Osteocyte (in vitro differentiated cells): ENCODE data around the gene AGFG2. TPM values are rescaled to one million over a fixed set of nuclear protein-coding genes. Genes with fewer than 3 reads are reported as not detected.

ENCODE experiments used
- DNase-seq: peaks from one replicate; pipeline ENCODE4 v3.0.0; 2021; ENCODE audit warnings: mixed read lengths; ENCODE audit not compliant: unreplicated experiment; ENCODE audit errors: extremely low spot score
- H3K27ac Mint-ChIP-seq: one replicate; pipeline ENCODE4 v1.8.0; 2021; ENCODE audit warnings: mild to moderate bottlenecking, mixed read lengths; ENCODE audit not compliant: unreplicated experiment
- H3K27me3 Mint-ChIP-seq: one replicate; pipeline ENCODE4 v1.8.0; 2021; ENCODE audit warnings: mixed read lengths; ENCODE audit not compliant: unreplicated experiment
- H3K36me3 Mint-ChIP-seq: one replicate; pipeline ENCODE4 v1.8.0; 2021; ENCODE audit warnings: mixed read lengths; ENCODE audit not compliant: unreplicated experiment
- H3K4me1 Mint-ChIP-seq: one replicate; pipeline ENCODE4 v1.8.0; 2021; ENCODE audit warnings: mixed read lengths; ENCODE audit not compliant: unreplicated experiment
- H3K4me3 Mint-ChIP-seq: one replicate; pipeline ENCODE4 v1.8.0; 2021; ENCODE audit warnings: mild to moderate bottlenecking, moderate library complexity, mixed read lengths; ENCODE audit not compliant: unreplicated experiment
- H3K9me3 Mint-ChIP-seq: one replicate; pipeline ENCODE4 v1.8.0; 2021; ENCODE audit warnings: mixed read lengths; ENCODE audit not compliant: unreplicated experiment
- total RNA-seq: library from RNA; stranded (reverse); gene quantifications from 2 replicates; pipeline ENCODE4 v1.2.1, GENCODE V29; 2021
- TF ChIP-seq, protein P1 (sequence below): fragments of 200-600 bp; sonication (generic); IDR thresholded peaks from 2 replicates; pipeline ENCODE4 v1.5.0; 2021; ENCODE audit warnings: antibody characterized with exemption, mild to moderate bottlenecking, moderate library complexity

Gene AGFG2
- total RNA-seq, 1 donor from 2014 or later, result 10.8 TPM

DNA sequence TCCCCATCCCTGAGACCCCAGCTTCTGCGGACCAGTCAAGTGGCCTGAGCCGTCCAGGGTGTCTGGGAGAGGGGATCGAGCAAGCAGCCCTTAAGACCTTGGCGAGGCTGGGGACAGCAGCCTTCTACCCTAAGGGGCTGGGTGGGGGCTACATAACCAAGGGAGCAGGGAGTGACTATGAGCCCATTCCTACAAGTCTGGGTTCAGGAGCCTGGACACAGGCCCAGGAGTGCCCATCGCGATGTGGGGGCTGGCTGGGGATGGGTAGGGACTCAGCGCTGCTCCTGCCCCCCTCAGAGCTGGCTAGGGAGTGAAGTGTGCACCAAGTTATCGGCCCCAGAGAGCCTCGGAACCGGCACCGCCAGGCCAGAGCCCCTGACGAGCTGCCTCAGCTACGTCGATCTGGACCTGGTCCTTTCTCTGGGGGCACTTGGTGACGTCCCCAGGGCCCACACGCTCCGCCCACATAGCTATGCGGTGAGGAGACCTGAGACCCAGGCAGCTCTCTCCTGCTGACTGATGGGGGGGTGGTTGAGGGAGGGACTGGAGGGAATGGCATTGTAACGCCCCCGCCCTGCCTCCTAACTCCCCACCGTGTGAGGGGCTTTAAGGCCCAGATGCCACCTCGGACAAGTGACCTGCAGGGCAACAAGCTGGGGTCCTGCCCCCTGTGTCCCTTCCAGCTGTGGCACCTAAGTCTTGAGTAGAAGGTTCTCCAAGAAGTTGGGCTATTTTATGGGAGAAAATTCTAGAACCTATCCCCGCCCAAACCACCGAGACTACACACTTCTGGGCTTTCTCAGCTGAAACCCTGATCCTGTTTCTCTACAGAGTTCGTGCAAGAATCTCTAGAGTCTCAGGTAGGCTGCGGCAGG lies 32.2 kb downstream of the AGFG2 start:
- no peaks in the 10 kb centered on the region for H3K9me3 Mint-ChIP-seq
- TF ChIP-seq, protein P1, sequence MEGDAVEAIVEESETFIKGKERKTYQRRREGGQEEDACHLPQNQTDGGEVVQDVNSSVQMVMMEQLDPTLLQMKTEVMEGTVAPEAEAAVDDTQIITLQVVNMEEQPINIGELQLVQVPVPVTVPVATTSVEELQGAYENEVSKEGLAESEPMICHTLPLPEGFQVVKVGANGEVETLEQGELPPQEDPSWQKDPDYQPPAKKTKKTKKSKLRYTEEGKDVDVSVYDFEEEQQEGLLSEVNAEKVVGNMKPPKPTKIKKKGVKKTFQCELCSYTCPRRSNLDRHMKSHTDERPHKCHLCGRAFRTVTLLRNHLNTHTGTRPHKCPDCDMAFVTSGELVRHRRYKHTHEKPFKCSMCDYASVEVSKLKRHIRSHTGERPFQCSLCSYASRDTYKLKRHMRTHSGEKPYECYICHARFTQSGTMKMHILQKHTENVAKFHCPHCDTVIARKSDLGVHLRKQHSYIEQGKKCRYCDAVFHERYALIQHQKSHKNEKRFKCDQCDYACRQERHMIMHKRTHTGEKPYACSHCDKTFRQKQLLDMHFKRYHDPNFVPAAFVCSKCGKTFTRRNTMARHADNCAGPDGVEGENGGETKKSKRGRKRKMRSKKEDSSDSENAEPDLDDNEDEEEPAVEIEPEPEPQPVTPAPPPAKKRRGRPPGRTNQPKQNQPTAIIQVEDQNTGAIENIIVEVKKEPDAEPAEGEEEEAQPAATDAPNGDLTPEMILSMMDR, result no peak
- no peak overlapping the region for H3K27ac Mint-ChIP-seq
- H3K27me3 Mint-ChIP-seq, result no peaks in the 10 kb centered on the region
- H3K4me3 Mint-ChIP-seq, result no peak overlapping the region
- H3K36me3 Mint-ChIP-seq, result peaks cover 3% of the 10 kb centered on the region
- no peak for DNase-seq
- H3K4me1 Mint-ChIP-seq, result peaks cover 17% of the 10 kb centered on the region

- H3K4me3 Mint-ChIP-seq, result no peak overlapping the region
- no peak overlapping the region for H3K27ac Mint-ChIP-seq
- TF ChIP-seq, protein P1, result no peak
- H3K27me3 Mint-ChIP-seq, result no peaks in the 10 kb centered on the region
- DNase-seq, result no peak
- peaks cover 7% of the 10 kb centered on the region for H3K36me3 Mint-ChIP-seq
- peaks cover 17% of the 10 kb centered on the region for H3K4me1 Mint-ChIP-seq
- no peaks in the 10 kb centered on the region for H3K9me3 Mint-ChIP-seq
These were observed 32.8 kb downstream of the AGFG2 start for GRCh38 chr7:100571829-100572116.

- H3K27ac Mint-ChIP-seq, result no peak overlapping the region
These were observed 33.4 kb downstream of the AGFG2 start for GRCh38 chr7:100572281-100572948.

GRCh38 chr7:100572949-100573675 lies 34.1 kb downstream of the AGFG2 start:
- no peaks in the 10 kb centered on the region for H3K27me3 Mint-ChIP-seq
- no peak for DNase-seq
- no peak overlapping the region for H3K4me3 Mint-ChIP-seq
- peaks cover 15% of the 10 kb centered on the region for H3K4me1 Mint-ChIP-seq
- no peak overlapping the region for H3K27ac Mint-ChIP-seq
- TF ChIP-seq, protein P1, result no peak
- H3K36me3 Mint-ChIP-seq, result peaks cover 9% of the 10 kb centered on the region
- H3K9me3 Mint-ChIP-seq, result no peaks in the 10 kb centered on the region

More at GRCh38 chr7:100572281-100572948, 33.4 kb downstream of the AGFG2 start:
- no peak for DNase-seq
- TF ChIP-seq, protein P1, result no peak
- no peak overlapping the region for H3K4me3 Mint-ChIP-seq
- peaks cover 7% of the 10 kb centered on the region for H3K36me3 Mint-ChIP-seq
- H3K27me3 Mint-ChIP-seq, result no peaks in the 10 kb centered on the region
- no peaks in the 10 kb centered on the region for H3K9me3 Mint-ChIP-seq
- H3K4me1 Mint-ChIP-seq, result peaks cover 17% of the 10 kb centered on the region
